Tibial nerve (tissue), 3 donors: ENCODE results near the gene KCNQ1.

Experiments used
- POLR2A ChIP-seq, 2 donors: fragments of 450-650 bp; IDR thresholded peaks; one replicate each; pipeline ENCODE4 v1.6.1; 2017; ENCODE audit warnings: antibody characterized with exemption in 2 of 2, mild to moderate bottlenecking in 2 of 2, moderate library complexity in 2 of 2
- TF ChIP-seq, protein P1 (sequence below), 5 experiments: fragments of 200-600 bp in 3 of 5; fragments of 450-650 bp in 2 of 5; sonication (generic) in 3 of 5; IDR thresholded peaks; one replicate each; pipeline ENCODE4 v1.5.1; 2016 to 2019; ENCODE audit warnings: antibody characterized with exemption in 5 of 5, mild to moderate bottlenecking in 3 of 5, moderate library complexity in 2 of 5

DNA sequence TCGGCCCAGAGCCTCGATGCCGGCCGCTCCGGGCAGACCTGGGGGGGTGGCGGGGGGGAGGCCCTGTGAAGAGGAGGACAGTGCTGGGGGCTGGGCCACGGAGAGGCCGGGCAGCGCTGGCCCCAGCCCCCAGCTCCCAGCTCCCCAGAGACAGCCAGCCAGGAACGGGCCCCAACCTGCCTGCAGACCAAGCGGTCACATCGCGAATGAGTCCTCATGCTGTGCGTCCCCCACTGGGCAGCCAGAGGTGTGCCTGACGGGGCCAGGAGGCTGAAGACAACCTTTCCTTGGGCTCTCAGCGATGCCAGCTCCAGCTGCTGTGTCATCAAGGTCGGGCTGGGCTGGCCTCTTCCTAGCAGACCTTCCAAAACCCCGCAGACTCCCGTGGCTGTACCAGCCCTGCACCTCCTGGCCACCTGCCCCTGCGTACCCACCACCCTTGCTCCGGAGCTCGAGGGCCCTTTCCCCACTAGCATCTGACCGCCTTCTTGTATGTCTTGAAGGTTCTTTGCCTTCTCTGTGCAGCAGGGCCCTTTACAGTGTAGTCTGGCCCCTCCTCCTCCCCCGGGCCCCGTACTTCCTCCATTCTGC, 352.4 kb downstream of the KCNQ1 start:
- TF ChIP-seq, protein P1, sequence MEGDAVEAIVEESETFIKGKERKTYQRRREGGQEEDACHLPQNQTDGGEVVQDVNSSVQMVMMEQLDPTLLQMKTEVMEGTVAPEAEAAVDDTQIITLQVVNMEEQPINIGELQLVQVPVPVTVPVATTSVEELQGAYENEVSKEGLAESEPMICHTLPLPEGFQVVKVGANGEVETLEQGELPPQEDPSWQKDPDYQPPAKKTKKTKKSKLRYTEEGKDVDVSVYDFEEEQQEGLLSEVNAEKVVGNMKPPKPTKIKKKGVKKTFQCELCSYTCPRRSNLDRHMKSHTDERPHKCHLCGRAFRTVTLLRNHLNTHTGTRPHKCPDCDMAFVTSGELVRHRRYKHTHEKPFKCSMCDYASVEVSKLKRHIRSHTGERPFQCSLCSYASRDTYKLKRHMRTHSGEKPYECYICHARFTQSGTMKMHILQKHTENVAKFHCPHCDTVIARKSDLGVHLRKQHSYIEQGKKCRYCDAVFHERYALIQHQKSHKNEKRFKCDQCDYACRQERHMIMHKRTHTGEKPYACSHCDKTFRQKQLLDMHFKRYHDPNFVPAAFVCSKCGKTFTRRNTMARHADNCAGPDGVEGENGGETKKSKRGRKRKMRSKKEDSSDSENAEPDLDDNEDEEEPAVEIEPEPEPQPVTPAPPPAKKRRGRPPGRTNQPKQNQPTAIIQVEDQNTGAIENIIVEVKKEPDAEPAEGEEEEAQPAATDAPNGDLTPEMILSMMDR (IDR thresholded peaks at IDR 0.05): no peak
- no peak for TF ChIP-seq POLR2A (IDR thresholded peaks at IDR 0.05)
